Neuron (in vitro differentiated cells): ENCODE data around the gene LRRC43.
"Not testable (repeated sequence)": the region's sequence is repeated elsewhere in the genome, so short reads cannot be mapped to it uniquely, and the experiment has no call there.

Source experiments
- H2AFZ ChIP-seq: one replicate; pipeline ENCODE4 v1.6.1; 2013; ENCODE audit warnings: low read depth, mild to moderate bottlenecking, inconsistent platforms, low read length, moderate library complexity
- H3K27me3 ChIP-seq: one replicate; pipeline ENCODE4 v1.6.1; 2013; ENCODE audit warnings: low read length; ENCODE audit not compliant: insufficient read depth
- H3K36me3 ChIP-seq: one replicate; pipeline ENCODE4 v1.6.1; 2013; ENCODE audit warnings: low read length; ENCODE audit not compliant: insufficient read depth
- H3K4me1 ChIP-seq: one replicate; pipeline ENCODE4 v1.6.1; 2013; ENCODE audit warnings: low read length; ENCODE audit not compliant: insufficient read depth
- H3K4me3 ChIP-seq: 2 replicates; pipeline ENCODE4 v1.5.1; 2013; ENCODE audit warnings: mild to moderate bottlenecking, low read length, moderate library complexity
- H3K9me3 ChIP-seq: one replicate; pipeline ENCODE4 v1.6.1; 2013; ENCODE audit warnings: low read length

Gene LRRC43

GRCh38 chr12:122189626-122190475 lies 6.9 kb downstream of the LRRC43 start:
- Histone ChIP-seq H3K27me3 (peaks cover 6% of the 10 kb centered on the region), H2AFZ (no peak overlapping the region), H3K36me3 (no peaks in the 10 kb centered on the region), H3K4me1 (no peaks in the 10 kb centered on the region), H3K9me3 (no peaks in the 10 kb centered on the region), H3K4me3 (no peak overlapping the region)

DNA sequence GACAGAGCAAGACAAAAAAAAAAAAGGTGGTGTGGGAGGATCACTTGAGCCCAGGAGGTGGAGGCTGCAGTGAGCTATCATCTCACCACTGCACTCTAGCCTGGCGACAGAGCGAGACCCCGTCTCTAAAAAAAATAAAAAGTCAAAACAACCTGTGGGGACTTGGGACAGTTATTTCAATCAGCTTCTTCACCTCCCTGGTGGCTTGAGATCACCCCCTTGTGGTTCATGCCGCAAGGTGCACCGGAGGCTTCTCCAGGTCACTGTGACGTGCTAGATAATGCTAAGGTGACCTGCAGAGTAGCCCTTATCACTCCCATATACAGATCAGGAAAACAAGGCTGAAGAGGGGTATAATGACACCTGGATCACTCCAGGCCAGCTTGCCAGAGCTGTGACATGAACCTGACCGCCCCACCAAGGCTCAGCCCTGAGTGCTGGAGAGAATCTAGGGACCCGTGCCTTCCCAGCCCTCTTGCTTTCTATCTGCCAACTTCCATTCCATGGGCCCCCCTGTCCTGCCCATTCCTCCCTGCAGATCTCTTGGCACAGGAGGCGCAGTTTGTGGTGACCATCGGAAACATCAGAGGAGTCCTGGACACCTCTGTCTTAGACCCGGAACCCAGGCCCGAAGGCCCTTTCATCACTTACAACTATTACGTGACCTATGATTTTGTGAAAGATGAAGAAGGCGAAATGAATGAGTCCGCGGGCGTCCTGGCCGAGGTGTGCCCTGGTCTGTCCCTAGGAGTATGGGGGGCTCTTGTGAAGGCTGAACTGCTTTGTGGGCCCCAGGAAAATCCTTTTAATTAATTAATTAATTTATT lies 8.1 kb downstream of the LRRC43 start:
- H3K4me1 ChIP-seq = no peaks in the 10 kb centered on the region
- no peaks in the 10 kb centered on the region for H3K9me3 ChIP-seq
- H3K36me3 ChIP-seq = no peaks in the 10 kb centered on the region
- H3K4me3 ChIP-seq = no peak overlapping the region
- no peak overlapping the region for H2AFZ ChIP-seq
- no peaks in the 10 kb centered on the region for H3K27me3 ChIP-seq

GRCh38 chr12:122192441-122192840 lies 9.5 kb downstream of the LRRC43 start:
- Histone ChIP-seq H3K9me3 (peaks cover 3% of the 10 kb centered on the region), H3K4me3 (no peak overlapping the region), H3K36me3 (no peaks in the 10 kb centered on the region), H3K4me1 (no peaks in the 10 kb centered on the region), H2AFZ (no peak overlapping the region), H3K27me3 (no peaks in the 10 kb centered on the region)

- Histone ChIP-seq H2AFZ (no peak overlapping the region), H3K4me3 (no peak overlapping the region), H3K9me3 (peaks cover 4% of the 10 kb centered on the region), H3K27me3 (peaks cover 3% of the 10 kb centered on the region), H3K4me1 (no peaks in the 10 kb centered on the region), H3K36me3 (no peaks in the 10 kb centered on the region)
Measured at GRCh38 chr12:122194804-122195203, 11.9 kb downstream of the LRRC43 start.

DNA sequence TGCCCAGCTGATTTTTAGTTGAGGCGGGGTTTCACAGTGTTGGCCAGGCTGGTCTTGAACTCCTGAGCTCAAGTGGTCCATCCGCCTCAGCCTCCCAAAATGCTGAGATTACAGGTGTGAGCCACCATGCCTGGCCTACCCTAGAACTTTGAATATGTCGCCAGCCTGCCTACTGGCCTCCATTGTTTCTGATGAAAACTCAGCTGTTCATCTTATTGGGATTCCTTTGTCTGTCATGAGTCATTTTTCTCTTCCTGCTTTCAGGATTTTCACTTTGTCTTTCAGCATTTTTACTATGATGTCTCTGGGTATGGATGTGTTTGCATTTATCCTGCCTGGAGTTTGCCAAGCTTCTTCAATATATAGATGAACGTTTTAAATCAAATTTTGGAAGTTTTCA lies 12.5 kb downstream of the LRRC43 start:
- peaks cover 5% of the 10 kb centered on the region for H3K9me3 ChIP-seq
- H3K4me3 ChIP-seq = no peak overlapping the region
- H3K4me1 ChIP-seq = no peaks in the 10 kb centered on the region
- H2AFZ ChIP-seq = no peak overlapping the region
- no peaks in the 10 kb centered on the region for H3K36me3 ChIP-seq
- H3K27me3 ChIP-seq = peaks cover 8% of the 10 kb centered on the region

DNA sequence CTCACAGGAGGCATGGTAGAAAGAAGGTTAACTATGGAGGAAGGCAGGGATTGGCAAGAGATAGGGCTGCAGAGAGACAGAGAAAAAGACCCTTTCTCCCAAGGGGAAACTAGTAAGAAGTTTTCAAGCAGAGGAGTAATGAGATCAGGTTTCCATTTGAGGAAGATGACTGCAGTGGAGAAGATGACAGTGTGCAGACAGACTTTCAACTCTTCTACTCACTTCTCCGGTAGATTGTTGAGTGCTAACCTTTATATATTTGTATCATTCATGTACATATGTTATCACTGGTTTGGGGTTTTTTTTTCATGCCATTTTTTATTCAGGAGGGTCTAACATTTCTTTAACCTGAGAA lies 14.7 kb downstream of the LRRC43 start:
- Histone ChIP-seq H3K9me3 (peaks cover 5% of the 10 kb centered on the region), H3K36me3 (no peaks in the 10 kb centered on the region), H3K4me3 (no peak overlapping the region), H2AFZ (no peak overlapping the region), H3K27me3 (peaks cover 21% of the 10 kb centered on the region), H3K4me1 (no peaks in the 10 kb centered on the region)

DNA sequence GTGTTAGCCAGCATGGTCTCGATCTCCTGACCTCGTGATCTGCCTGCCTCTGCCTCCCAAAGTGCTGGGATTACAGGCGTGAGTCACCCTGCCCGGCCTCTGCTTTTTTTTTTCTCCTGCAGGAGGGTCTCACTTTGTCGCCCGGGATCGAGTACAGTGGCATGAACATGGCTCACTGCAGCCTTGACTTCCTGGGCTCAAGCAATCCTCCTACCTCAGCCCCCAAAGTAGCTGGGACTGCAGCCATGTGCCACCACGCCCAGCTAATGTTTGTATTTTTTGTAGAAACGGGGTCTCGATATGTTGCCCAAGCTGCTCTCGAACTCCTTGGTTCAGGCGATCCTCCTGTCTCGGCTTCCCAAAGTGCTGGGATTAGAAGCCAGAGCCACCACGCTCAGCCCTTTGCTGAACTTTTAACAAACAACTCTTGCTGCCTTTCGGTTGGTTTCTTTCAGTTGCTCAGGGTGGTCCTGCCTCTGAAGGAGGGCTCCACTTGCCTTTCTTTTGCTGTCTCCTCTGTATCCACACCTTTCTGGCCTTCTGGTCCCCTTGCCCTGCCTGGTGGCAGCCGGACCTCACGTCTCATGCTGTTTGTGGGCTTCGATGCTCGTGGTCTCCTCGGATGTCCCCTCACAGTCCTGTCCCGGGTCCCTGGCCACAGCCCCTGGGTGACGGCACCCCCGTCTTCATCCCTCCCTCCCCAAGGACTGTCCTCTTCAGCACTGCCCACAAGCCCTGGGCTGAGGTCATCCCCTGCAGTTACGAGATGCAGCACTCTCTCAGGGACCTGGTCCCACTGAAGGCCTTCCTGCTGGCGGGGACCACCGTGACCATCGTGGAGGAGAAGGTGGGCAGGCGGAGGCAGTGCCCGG lies 16.8 kb downstream of the LRRC43 start:
- H3K4me3 ChIP-seq = no peak overlapping the region
- no peak overlapping the region for H2AFZ ChIP-seq
- H3K36me3 ChIP-seq = no peaks in the 10 kb centered on the region
- peaks cover 40% of the 10 kb centered on the region for H3K27me3 ChIP-seq
- H3K4me1 ChIP-seq = peaks cover 3% of the 10 kb centered on the region
- peaks cover 5% of the 10 kb centered on the region for H3K9me3 ChIP-seq

GRCh38 chr12:122200541-122201175 lies 17.7 kb downstream of the LRRC43 start:
- Histone ChIP-seq H3K4me3 (no peak overlapping the region), H3K27me3 (peaks cover 49% of the 10 kb centered on the region), H3K36me3 (no peaks in the 10 kb centered on the region), H3K4me1 (peaks cover 3% of the 10 kb centered on the region), H2AFZ (no peak overlapping the region), H3K9me3 (peaks cover 5% of the 10 kb centered on the region)

DNA sequence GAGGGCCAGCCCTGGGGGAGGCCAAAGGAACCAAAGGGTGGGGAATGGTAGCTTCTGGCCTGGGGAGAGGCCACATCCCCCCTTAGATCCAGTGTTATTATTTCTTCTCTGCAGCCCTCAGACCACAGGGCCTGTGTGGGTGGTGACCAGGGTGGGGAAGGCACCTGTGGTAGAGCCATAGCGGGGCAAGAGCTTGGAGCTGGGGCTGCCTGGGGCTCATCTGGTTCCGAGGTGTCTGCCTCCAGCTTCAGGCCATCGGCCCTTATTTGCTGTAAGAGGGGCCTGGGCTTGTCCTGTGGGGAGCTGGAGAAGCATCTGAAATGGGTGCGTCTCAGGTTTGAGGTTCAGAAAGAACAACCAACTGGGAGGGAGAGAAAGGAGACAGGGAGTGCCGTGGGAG lies 18.5 kb downstream of the LRRC43 start:
- H3K27me3 ChIP-seq = peaks cover 49% of the 10 kb centered on the region
- H3K4me1 ChIP-seq = peaks cover 3% of the 10 kb centered on the region
- no peak overlapping the region for H2AFZ ChIP-seq
- peaks cover 5% of the 10 kb centered on the region for H3K9me3 ChIP-seq
- no peak overlapping the region for H3K4me3 ChIP-seq
- H3K36me3 ChIP-seq = peaks cover 1% of the 10 kb centered on the region

DNA sequence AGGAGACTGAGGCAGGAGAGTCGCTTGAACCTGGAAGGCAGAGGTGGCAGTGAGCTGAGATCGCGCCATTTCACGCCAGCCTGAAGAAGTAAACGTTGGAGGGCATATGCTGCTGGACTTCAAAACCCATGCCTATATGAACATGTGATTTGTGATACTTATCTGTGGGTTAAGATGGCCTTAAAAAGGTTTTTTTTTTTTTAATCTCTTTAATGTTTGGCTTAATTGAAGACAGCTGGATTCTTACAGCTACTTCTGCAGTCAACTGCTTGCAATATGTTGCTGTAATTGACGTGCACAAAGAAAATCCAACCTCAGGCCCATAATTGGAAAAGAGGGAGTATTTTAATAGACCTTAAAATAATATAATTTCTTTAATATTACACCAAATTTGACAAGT lies 19.1 kb downstream of the LRRC43 start:
- H3K4me3 ChIP-seq = no peak overlapping the region
- peaks cover 3% of the 10 kb centered on the region for H3K9me3 ChIP-seq
- peaks cover 49% of the 10 kb centered on the region for H3K27me3 ChIP-seq

GRCh38 chr12:122202811-122203210 lies 19.9 kb downstream of the LRRC43 start:
- H3K9me3 ChIP-seq, H3K4me1 ChIP-seq: not testable (repeated sequence)
- peaks cover 16% of the 10 kb centered on the region for H3K36me3 ChIP-seq
- H3K4me3 ChIP-seq = peak overlapping the region; percentile 44
- H2AFZ ChIP-seq = peak overlapping the region; percentile 23
- H3K27me3 ChIP-seq = peaks cover 49% of the 10 kb centered on the region

More for the DNA sequence above, 19.1 kb downstream of the LRRC43 start:
- peaks cover 8% of the 10 kb centered on the region for H3K36me3 ChIP-seq
- H3K4me1 ChIP-seq = peaks cover 3% of the 10 kb centered on the region
- no peak overlapping the region for H2AFZ ChIP-seq

DNA sequence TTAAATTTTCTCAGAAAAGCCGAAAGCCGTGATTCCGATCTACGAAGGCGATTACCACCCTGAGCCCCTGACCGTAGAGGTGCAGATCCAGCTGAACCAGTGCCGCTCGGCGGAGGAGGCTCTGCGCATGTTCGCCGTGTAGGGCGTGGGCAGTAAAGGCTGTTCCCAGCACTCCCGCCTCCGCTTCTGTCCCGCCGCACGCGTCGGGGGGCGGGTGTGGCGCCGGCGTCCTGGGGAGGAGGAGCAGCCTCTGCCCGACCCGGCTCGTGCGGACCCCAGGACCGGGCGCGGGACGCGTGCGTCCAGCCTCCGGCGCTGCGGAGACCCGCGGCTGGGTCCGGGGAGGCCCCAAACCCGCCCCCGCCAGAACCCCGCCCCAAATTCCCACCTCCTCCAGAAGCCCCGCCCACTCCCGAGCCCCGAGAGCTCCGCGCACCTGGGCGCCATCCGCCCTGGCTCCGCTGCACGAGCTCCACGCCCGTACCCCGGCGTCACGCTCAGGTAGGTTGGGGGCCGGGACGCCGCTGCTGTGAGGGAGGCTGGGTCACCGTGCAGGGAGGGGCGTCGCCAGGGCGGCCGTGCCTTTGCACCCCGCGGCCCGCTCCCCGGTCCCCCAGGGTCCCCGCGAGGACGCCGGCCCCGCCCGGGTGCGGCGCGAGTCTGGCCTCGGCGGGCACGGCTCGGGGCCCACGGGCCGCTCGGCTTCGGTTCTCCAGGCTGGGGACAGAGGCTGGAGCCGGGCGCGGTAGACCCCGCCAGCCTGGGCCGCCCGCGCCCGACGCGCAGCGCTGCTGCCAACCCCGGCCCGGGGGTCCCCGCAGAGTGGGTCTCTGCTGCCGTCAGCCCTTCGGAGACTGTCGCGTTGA lies 20.6 kb downstream of the LRRC43 start, which contains the start of gene B3GNT4:
B3GNT4 (plus strand) TSS at position 409 of the 866 bp plus-strand sequence. CDS start 910 bp downstream, outside the sequence.
- Histone ChIP-seq H3K9me3 (peaks cover 3% of the 10 kb centered on the region), H2AFZ (peak within 1 kb of the TSS; percentile 23), H3K4me1 (peaks cover 3% of the 10 kb centered on the region), H3K36me3 (peaks cover 23% of the 10 kb centered on the region), H3K4me3 (peak within 1 kb of the TSS; percentile 44), H3K27me3 (peaks cover 48% of the 10 kb centered on the region)
